ENCODE measurements around the gene GRIA3. TPM values are rescaled to one million over a fixed set of nuclear protein-coding genes. Genes with fewer than 3 reads are reported as not detected.

Gene GRIA3
- total RNA-seq, 1 donor from 2014 or later, result under 0.01 TPM

GRCh38 chrX:123454712-123455431, 270.8 kb downstream of the GRIA3 start:
- TF ChIP-seq, protein P1, sequence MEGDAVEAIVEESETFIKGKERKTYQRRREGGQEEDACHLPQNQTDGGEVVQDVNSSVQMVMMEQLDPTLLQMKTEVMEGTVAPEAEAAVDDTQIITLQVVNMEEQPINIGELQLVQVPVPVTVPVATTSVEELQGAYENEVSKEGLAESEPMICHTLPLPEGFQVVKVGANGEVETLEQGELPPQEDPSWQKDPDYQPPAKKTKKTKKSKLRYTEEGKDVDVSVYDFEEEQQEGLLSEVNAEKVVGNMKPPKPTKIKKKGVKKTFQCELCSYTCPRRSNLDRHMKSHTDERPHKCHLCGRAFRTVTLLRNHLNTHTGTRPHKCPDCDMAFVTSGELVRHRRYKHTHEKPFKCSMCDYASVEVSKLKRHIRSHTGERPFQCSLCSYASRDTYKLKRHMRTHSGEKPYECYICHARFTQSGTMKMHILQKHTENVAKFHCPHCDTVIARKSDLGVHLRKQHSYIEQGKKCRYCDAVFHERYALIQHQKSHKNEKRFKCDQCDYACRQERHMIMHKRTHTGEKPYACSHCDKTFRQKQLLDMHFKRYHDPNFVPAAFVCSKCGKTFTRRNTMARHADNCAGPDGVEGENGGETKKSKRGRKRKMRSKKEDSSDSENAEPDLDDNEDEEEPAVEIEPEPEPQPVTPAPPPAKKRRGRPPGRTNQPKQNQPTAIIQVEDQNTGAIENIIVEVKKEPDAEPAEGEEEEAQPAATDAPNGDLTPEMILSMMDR (conservative IDR thresholded peaks at IDR 0.05; ENCODE audit: low read depth, low read length), result no peak
- no peak for DNase-seq (ENCODE audit: low read depth)
- H3K4me3 ChIP-seq (ENCODE audit: low read depth, low read length), result no peak overlapping the region

- TF ChIP-seq, protein P1 (conservative IDR thresholded peaks at IDR 0.05; ENCODE audit: low read depth, low read length), result no peak
- no peak overlapping the region for H3K4me3 ChIP-seq (ENCODE audit: low read depth, low read length)
- no peak for DNase-seq (ENCODE audit: low read depth)
Measured at GRCh38 chrX:123455693-123456092, 271.6 kb downstream of the GRIA3 start.

- H3K4me3 ChIP-seq (ENCODE audit: low read depth, low read length), result no peak overlapping the region
- DNase-seq (ENCODE audit: low read depth), result no peak
- TF ChIP-seq, protein P1 (conservative IDR thresholded peaks at IDR 0.05; ENCODE audit: low read depth, low read length), result no peak
Measured at GRCh38 chrX:123464709-123465108, 280.6 kb downstream of the GRIA3 start.

GRCh38 chrX:123468481-123468880, 284.4 kb downstream of the GRIA3 start:
- TF ChIP-seq, protein P1 (conservative IDR thresholded peaks at IDR 0.05; ENCODE audit: low read depth, low read length), result no peak
- no peak overlapping the region for H3K4me3 ChIP-seq (ENCODE audit: low read depth, low read length)
- no peak for DNase-seq (ENCODE audit: low read depth)

DNA sequence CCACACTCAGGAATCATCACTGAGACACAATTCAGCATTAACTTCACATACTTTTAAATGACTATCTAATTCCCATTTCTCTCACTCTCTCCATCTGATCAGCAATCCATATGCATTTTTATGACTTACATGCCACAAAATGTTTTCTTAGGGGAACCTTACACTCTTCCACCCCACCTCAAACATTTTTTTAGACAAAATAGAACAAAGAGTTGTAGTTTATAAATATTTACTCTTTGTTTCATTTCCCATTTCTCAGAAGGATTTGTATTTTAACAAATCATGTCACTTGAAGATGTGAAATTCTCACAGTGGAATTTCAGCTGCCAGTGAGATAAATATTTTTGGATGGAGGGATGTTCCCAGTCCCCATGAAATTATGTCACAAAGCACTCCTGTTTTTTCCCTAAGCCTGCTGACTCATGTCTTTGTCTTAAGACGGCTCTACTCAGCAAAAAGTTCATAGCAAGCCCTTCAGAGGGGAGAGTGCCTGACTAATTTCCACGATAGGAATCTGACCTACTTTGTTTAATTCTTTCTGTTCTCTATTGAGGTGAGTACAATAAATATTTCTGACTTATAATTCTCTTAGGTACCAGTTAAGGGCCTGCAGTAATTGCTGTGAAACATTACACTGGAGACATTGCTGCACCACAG, 291.1 kb downstream of the GRIA3 start:
- TF ChIP-seq, protein P1 (conservative IDR thresholded peaks at IDR 0.05; ENCODE audit: low read depth, low read length), result no peak
- H3K4me3 ChIP-seq (ENCODE audit: low read depth, low read length), result no peak overlapping the region
- no peak for DNase-seq (ENCODE audit: low read depth)

- TF ChIP-seq, protein P1 (conservative IDR thresholded peaks at IDR 0.05; ENCODE audit: low read depth, low read length), result no peak
- no peak for DNase-seq (ENCODE audit: low read depth)
- H3K4me3 ChIP-seq (ENCODE audit: low read depth, low read length), result no peak overlapping the region
Measured at GRCh38 chrX:123476611-123477219, 292.6 kb downstream of the GRIA3 start.

Data from epithelial cell of proximal tubule (primary cell).